HG03108 (cell line): ENCODE data around the gene NUPR1.
"Not testable (repeated sequence)": the region's sequence is repeated elsewhere in the genome, so short reads cannot be mapped to it uniquely, and the experiment has no call there.

Experiments used
- ATAC-seq: cut with Tn5 transposase; IDR thresholded peaks from one replicate; pipeline ENCODE4 v1.9.1; 2021; ENCODE audit warnings: moderate library complexity; ENCODE audit not compliant: unreplicated experiment

Gene NUPR1

DNA sequence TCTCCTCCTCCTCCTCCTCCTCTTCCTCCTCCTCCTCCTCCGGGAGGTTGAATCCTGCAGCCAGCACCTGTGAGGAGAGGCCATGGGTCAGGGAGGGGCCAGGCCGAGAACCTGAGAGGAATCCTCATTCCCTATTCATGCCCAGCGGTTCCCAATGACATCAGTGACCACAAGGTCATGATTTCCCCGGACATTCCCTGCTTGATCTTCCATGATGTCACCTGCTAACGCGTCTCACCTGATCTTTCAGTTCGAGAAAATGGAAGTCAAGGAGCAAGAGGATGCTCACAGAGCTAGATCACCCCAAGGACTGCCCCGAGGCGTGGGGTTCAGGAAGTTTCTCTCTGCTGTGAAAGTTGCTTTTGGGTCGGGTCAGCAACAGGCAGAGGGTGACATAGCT lies 38.9 kb downstream of the NUPR1 start:
- ATAC-seq = no peak

DNA sequence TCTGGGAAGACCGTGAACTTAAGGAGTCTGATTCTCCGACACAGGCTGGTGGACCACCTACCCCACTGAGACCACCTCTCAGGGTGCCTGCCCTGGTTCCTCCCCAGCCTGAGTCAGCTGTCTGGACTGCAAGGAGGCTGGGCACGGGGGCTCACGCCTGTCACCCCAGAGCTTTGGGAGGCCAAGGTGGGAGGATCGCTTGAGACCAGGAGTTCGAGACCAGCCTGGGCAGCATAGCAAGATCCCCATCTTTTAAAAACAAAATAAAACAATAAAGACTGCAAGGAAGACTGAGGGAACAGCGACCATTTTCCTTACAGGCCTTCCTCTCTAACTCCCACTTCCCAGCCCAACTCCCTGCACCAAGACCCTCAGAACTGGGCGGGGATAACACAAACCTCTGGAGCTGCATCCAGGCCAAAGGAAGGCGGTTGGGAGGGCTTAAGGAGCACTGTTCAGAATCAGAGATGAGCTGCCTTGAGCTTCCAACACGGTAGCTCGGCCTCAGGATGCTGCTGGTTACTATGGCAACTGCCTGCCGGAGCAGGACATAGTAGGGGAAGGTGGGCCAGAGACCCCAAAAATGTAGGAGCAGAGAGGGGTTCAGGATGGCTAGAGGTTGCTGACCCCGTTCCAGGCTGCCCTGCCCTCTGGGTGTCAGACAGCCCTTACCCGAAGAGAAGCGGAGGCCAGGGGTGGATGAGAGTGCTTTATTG lies 40.0 kb downstream of the NUPR1 start:
- no peak for ATAC-seq

DNA sequence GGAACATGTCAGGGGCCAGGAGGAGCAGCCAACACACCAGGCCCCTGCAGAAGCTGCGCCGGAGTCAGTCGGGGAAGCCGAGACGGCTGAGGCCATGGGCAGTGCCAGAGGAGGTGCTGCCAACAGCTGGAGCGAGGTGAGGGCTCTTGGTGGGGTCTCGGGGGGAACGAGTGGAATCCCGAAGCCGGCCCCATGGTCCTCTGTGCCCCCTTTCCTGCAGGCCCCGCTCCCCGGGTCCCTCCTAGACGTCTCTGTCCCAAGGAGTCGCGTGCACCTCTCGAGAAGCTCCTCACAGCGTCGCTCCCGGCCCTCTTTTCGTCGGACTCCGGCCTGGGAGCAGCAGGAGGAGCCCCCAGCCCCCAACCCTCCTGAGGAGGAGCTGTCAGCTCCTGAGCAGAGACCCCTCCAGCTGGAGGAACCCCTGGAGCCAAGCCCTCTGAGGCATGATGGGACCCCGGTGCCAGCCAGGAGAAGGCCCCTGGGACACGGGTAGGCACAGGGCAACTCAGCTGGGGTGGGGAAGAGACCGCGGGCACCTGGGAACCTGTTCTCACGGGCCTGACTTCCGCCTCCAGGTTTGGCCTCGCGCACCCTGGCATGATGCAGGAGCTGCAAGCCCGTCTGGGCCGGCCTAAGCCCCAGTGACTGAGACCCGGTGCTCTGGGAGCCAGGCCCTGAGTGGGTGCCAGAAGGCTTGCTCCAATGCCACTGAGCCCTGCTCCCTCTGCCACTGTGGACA lies 40.7 kb downstream of the NUPR1 start:
- ATAC-seq = no peak

DNA sequence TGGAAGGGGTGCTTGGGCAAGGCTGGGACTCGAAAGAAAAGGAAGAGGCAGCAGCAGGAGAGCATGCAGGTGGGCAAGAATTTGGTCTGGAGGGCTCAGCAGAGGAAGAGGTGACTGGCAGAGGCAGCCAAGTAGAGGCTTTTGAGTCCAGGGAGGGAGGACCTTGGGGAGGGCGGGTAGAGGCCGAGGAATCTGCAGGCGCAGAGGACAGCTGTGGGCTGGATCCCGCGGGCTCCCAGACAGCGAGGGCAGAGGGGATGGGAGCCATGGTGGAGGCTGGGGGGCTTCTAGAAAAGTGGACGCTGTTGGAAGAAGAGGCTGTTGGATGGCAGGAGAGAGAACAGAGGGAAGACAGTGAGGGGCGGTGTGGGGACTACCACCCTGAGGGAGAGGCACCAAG lies 41.4 kb downstream of the NUPR1 start:
- no peak for ATAC-seq

DNA sequence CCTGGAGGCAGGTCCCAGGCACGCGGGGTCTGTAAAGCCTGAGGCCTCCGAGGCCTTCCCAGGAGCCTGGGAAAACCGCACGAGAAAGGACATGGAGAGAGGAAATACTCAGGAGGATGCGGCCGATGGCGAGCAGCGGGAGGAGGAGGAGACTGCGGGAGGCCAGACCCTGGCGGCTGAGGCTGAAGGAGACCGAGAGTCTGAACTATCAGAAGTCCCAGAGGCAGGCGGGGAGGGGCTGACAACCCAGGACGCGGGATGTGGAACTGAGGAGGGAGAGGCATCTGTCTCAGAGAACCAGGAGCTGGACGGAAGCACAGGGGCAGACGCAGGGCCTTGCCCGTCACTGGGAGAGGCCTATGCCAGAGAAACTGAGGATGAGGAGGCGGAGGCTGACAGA lies 41.9 kb downstream of the NUPR1 start:
- ATAC-seq = no peak

DNA sequence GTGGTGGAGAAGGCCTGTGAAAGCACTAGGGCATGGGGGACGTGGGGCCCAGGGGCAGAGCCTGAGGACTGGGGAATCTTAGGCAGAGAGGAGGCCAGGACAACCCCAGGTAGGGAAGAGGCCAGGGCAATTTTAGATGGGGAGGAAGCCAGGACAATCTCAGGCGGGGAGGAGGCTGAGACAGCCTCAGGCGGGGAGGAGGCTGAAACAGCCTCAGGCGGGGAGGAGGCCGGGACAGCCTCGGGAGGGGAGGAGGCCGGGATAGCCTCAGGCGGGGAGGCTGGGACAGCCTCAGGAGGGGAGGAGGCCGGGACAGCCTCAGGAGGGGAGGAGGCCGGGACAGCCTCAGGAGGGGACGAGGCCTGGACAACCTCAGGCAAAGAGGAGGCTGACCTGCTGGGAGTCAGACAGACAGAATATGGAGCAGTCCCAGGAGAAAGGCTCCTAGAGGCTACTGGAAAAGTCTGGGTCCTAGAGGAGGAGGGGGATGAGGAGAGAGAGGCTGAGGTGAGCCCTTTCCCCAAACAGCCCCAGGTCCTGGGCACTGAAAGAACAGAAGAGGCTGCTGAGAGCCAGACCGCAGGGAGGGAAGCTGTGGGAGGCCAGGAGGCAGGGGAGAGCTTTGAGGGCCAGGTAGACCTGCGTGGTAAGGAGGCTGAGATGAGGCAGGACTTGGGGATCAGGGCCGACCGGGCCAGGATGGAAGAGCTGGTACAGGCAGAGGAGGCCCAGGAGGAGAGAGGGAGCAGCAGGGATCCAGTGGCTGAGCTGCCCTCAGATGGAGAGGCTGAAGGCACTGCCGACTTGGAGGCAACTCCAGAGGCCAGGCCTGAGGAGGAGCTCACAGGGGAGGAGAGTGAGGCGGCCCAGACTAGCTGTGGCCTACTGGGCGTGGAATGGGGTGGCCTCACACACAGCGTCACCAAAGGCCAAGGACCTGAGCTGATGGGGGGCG lies 42.7 kb downstream of the NUPR1 start:
- ATAC-seq = no peak

DNA sequence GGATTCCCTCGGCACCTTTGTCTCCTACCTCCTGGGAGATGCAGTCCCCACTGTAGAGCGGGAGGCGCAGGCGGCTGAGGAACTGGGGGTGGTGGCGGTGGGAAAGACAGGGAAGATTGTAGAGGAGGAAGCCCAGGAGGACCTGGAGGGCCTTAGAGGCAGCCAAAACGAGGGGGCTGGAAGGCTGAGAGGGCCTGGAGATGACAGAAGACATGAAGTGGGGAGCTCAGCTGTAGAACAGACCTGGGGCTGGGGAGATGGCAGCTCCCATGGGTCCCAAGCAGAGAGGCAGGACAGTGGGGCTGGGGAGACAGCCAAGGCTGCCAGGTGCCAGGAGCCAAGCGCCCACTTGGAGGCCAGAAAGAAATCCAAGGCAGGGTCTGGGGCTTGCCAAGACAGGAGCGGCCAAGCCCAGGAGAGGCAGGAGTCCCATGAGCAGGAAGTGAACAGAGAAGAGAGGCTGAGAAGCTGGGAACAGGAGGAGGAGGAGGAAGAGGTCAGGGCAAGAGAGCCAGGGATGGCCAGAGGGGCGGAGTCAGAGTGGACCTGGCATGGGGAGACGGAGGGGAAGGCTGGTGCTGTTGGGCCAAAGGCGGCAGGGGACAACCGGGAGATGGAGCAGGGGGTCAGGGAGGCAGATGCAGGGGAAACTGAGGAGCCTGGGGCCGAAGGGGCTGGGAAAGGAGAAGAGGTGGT lies 43.5 kb downstream of the NUPR1 start:
- ATAC-seq = no peak

DNA sequence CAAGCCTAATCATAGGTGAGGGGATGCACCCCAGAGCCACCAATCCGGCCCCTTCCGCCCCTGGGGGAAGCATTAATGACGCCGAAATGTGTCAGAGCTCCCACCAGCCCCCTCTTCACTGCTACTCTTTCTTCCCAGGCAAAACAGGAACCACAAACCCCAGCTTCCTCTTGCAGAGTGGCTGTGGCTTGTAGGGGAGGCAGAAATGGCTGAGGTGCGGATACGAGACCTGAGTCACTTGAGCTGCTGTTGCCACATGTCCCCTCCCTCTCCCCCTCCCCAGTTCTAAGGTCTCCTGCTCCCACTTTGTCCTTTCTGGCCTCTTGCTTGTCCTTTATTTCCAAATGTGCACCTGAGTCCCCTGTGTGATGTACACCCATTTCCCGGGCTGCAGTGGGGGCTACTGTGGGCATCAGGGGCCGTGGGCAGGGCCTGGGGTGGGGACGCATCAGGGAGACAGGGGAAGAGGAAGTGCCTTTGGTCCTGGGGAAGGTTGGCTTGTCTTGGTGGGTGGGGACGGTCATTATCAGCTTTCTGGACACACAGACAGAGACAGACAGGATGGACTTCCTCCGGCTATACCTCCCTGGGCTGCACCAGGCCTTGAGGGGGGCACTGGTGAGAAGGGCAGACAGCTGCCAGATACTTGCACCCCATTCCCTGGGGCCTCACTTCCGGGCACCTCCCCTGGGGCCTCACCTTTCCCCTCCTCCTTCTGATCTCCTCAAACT lies 44.5 kb downstream of the NUPR1 start, which contains the start of gene APOBR:
Gene APOBR, plus strand, starts transcription at position 523 of the 731 bp plus-strand sequence. Its CDS starts 39 bp downstream, at position 562.
- ATAC-seq = peak; percentile 40

DNA sequence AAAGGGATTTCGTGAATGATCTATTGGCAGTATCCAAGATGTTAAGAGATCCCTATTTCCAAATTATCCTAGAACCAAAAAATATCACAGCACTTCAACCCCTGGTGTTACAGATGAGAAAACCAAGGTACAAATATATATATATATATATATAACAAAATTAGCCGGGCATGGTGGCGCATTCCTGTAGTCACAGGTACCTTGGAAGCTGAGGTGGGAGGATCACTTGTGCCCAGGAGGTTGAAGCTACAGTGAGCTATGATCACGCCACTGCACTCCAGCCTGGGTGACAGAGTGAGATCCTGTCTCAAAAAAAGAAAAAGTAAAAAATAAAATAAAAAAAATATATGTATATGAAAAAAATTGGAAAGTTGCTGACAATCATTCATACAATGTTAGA lies 46.3 kb downstream of the NUPR1 start:
- ATAC-seq = no peak

DNA sequence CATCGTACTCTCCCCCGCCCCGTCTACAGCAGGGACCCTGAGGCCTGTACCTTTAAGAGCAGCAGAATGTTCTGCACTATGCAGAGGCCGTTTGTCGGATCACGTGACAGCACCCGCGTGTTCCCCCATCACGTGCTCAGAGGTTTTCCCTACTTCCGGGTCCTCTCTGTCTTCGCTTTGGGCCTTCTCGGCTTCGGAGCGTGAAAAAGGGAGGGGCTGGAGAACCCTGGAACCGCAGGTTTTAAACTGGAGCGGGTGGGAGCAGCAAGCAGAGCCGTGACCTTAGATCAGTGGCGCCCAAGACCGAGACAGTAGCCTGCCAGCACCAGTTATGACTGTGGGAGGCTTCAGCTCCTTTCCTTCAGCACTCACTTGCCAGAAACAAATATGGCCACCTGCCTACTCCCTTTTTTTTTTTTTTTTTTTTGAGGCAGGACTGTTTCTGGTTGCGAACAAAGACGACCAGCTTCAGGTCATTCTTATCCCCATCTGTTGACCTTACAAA lies 46.8 kb downstream of the NUPR1 start, which contains the start of gene CLN3:
Gene CLN3, minus strand, starts transcription at position 105 of the 505 bp plus-strand sequence. CDS start 315 bp downstream, outside the sequence.
- peak; percentile 65 for ATAC-seq

DNA sequence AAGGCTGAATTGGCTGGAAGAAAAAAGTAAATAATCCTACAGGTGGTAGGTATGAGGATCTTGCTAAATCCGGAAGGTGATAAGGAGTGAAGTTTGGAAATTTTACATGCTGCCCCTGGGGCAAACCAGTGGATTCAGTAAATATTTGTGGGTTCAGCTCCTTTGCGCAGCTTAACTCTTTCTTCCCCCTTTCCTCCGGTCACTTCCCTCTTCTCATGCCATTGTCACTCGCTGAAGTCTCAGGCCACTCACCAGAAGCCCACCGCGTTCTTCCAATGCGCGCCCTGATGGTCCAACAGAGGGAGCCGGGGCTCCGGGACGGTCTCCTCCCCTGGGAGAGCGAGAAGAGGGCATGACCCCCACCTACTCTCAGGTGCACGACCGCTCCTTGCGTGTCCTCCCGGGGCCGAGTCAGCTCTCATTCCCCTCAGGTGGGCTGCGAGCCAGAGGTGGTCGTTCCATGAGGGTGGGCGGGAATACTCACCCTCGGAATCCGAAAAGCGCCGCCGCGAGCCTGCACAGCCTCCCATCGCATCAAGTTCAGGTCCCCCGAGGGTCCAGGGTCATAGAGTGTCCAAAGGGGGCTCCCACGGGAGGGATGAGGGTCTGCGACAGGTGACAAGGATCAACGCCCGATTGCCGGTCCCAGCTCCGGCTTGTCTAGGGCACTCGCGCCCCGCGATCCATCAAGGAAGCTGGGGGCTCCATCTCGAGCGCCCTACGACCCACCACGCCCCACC lies 47.4 kb downstream of the NUPR1 start:
- peak; percentile 9 for ATAC-seq

DNA sequence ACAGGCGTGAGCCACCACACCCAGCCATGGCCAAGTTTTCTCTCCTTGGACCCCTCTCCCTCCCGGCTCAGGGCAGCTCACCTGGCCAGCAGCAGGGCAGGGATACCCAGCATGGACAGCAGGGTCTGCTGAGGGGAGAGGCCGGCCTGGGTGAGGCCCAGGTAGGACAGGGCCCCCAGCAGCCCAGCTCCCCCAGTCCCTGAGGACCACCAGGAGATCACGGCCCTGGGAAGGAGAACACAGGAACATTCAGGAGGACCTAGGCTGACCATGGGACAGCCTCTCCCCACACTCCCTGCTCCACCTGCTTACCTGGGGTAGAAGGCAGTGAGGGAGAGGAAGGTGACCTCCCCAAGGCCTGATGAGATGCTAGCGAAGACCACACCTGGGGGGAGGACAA lies 52.5 kb downstream of the NUPR1 start:
- no peak for ATAC-seq

DNA sequence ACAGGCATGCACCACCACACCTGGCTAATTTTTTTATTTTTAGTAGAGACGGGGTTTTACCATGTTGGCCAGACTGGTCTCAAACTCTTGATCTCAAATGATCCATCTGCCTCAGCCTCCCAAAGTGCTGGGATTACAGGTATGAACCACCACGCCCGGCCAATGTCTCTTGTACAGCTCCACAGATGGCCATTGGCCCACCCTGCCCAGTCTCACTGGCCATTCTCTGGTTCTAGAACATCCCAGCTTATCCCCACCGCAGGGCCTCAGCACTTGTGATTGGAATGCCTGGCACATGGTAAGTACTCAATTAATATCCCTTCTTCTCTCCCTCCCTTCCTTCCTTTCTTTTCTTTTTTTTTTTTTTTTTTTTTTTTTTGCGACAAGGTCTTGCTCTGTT lies 55.4 kb downstream of the NUPR1 start:
- ATAC-seq = not testable (repeated sequence)
